ENCODE data around the gene UBAC1. TPM values are rescaled to one million over a fixed set of nuclear protein-coding genes. Genes with fewer than 3 reads are reported as not detected.
A peak's percentile ranks its signal among the peaks of the same experiment; 100 is the strongest.

UBAC1 gene
- total and polyA plus RNA-seq, 12 donors: 73.8 to 172 (median 85.5) TPM

- no peaks in the 10 kb centered on the region for H3K36me3 ChIP-seq
- ATAC-seq (no peak), DNase-seq (no peak)
- H3K9me3 ChIP-seq: no peaks in the 10 kb centered on the region
- 73 to 76% methylated on average over 34 of the region's 34 CpGs for WGBS, 2 donors
- intact Hi-C loops (cut with DNase I): no loop called here
- H3K27me3 ChIP-seq: no peaks in the 10 kb centered on the region
- H3K27ac ChIP-seq: no peak overlapping the region
- H3K4me3 ChIP-seq: no peak overlapping the region
- H3K4me1 ChIP-seq: peaks cover 11 to 34% (median 19%) of the 10 kb centered on the region in 9 donors
- TF ChIP-seq CTCF (IDR thresholded peaks at IDR 0.05): no peak
These were observed 36.2 kb upstream of the UBAC1 start for GRCh38 chr9:135997090-135998015.

- intact Hi-C loops (cut with DNase I): no loop called here
- Histone ChIP-seq H3K4me3 (no peak overlapping the region), H3K27me3 (no peaks in the 10 kb centered on the region), H3K27ac (no peak overlapping the region), H3K36me3 (no peaks in the 10 kb centered on the region), H3K9me3 (no peaks in the 10 kb centered on the region), H3K4me1 (peaks cover 13 to 50% (median 30%) of the 10 kb centered on the region in 9 donors)
- no peak for TF ChIP-seq CTCF (IDR thresholded peaks at IDR 0.05)
- DNase-seq (no peak), ATAC-seq (no peak)
- WGBS, 2 donors: 97 to 99% methylated on average over 21 of the region's 21 CpGs
These were observed 34.6 kb upstream of the UBAC1 start for GRCh38 chr9:135995816-135996215.

GRCh38 chr9:135994501-135995192, 33.5 kb upstream of the UBAC1 start:
- no peak for TF ChIP-seq CTCF (IDR thresholded peaks at IDR 0.05)
- H3K27ac ChIP-seq: peak overlapping the region in 4 of 10 donors; percentile 88 to 96 (median 94)
- H3K36me3 ChIP-seq: no peaks in the 10 kb centered on the region
- H3K9me3 ChIP-seq: no peaks in the 10 kb centered on the region
- DNase-seq: no peak
- no peak overlapping the region for H3K4me3 ChIP-seq
- no peak for ATAC-seq
- peaks cover 0 to 8% (median 0%) of the 10 kb centered on the region in 7 donors for H3K27me3 ChIP-seq
- H3K4me1 ChIP-seq: peaks cover 13 to 60% (median 40%) of the 10 kb centered on the region in 9 donors
- 84% methylated on average over 20 of the region's 20 CpGs for WGBS, 2 donors
- intact Hi-C loops (cut with DNase I): no loop called here

GRCh38 chr9:135993765-135994500, 32.8 kb upstream of the UBAC1 start:
- DNase-seq (no peak), ATAC-seq (no peak)
- 88 to 89% methylated on average over 27 of the region's 27 CpGs for WGBS, 2 donors
- no peaks in the 10 kb centered on the region for H3K36me3 ChIP-seq
- no peaks in the 10 kb centered on the region for H3K9me3 ChIP-seq
- intact Hi-C loops (cut with DNase I): loop anchor here in 1 of 10 donors (1.0 kb wide), 1 partner anchor 100 kb away; no protein-coding TSS in a partner anchor
- H3K27ac ChIP-seq: peak overlapping the region in 8 of 10 donors; percentile 86 to 96 (median 93)
- peaks cover 0 to 15% (median 0%) of the 10 kb centered on the region in 7 donors for H3K27me3 ChIP-seq
- H3K4me1 ChIP-seq: peaks cover 13 to 64% (median 40%) of the 10 kb centered on the region in 9 donors
- no peak overlapping the region for H3K4me3 ChIP-seq
- no peak for TF ChIP-seq CTCF (IDR thresholded peaks at IDR 0.05)

Measured in heart right ventricle (tissue), 16 donors.